Fibroblast of mammary gland (primary cell): ENCODE results near the gene CDK14.

Source experiments
- DNase-seq: peaks from one replicate; pipeline ENCODE4 v3.0.0-alpha.2; 2010; ENCODE audit warnings: low read depth
- H3K4me3 ChIP-seq: 2 replicates; pipeline ENCODE4 v1.5.1; 2011; ENCODE audit warnings: low read depth, mild to moderate bottlenecking, low read length, moderate library complexity; ENCODE audit not compliant: control insufficient read depth
- CTCF ChIP-seq: conservative IDR thresholded peaks from 2 replicates; pipeline ENCODE4 v1.5.1; 2011; ENCODE audit warnings: low read depth, low read length, inconsistent platforms; ENCODE audit not compliant: control insufficient read depth, insufficient read depth

CDK14 gene

GRCh38 chr7:91107460-91107859, 511.3 kb downstream of the CDK14 start:
- no peak overlapping the region for H3K4me3 ChIP-seq
- TF ChIP-seq CTCF = no peak
- no peak for DNase-seq

- no peak for DNase-seq
- H3K4me3 ChIP-seq = no peak overlapping the region
- TF ChIP-seq CTCF = no peak
Measured at GRCh38 chr7:91109200-91109599, 513.1 kb downstream of the CDK14 start.

GRCh38 chr7:91112902-91113341, 516.8 kb downstream of the CDK14 start:
- TF ChIP-seq CTCF = no peak
- H3K4me3 ChIP-seq = no peak overlapping the region
- DNase-seq = peak; percentile 16

GRCh38 chr7:91114232-91114631, 518.1 kb downstream of the CDK14 start:
- no peak for TF ChIP-seq CTCF
- no peak for DNase-seq

GRCh38 chr7:91126762-91127161, 530.6 kb downstream of the CDK14 start:
- no peak for TF ChIP-seq CTCF
- no peak for DNase-seq
- no peak overlapping the region for H3K4me3 ChIP-seq

More at GRCh38 chr7:91114232-91114631, 518.1 kb downstream of the CDK14 start:
- H3K4me3 ChIP-seq = no peak overlapping the region

GRCh38 chr7:91127325-91127724, 531.2 kb downstream of the CDK14 start:
- DNase-seq = no peak
- H3K4me3 ChIP-seq = no peak overlapping the region
- TF ChIP-seq CTCF = no peak

GRCh38 chr7:91127959-91128358, 531.8 kb downstream of the CDK14 start:
- no peak for DNase-seq
- no peak overlapping the region for H3K4me3 ChIP-seq
- no peak for TF ChIP-seq CTCF
